Right lobe of liver (tissue), 6 donors: ENCODE measurements around the gene ANKRD13B. TPM values are rescaled to one million over a fixed set of nuclear protein-coding genes. Genes with fewer than 3 reads are reported as not detected.

Experiments
- ATAC-seq, 4 donors: fragments of 200-7000 bp; cut with Tn5 transposase; one replicate each; pipeline ENCODE4 v1.9.1; 2020; ENCODE audit warnings: mild to moderate bottlenecking in 4 of 4, moderate library complexity in 4 of 4
- DNase-seq, 3 donors: peaks; one replicate each; pipeline ENCODE4 v3.0.0-alpha.2; 2020
- H3K27ac ChIP-seq, 3 donors: fragments of 200-600 bp; one replicate each; pipeline ENCODE4 v1.8.0; 2022
- H3K27me3 ChIP-seq, 2 donors: fragments of 200-600 bp; one replicate each; pipeline ENCODE4 v1.8.0; 2022
- H3K36me3 ChIP-seq, 4 donors: fragments of 200-600 bp; sonication (generic) in 1 of 4; one replicate each; pipeline versions ENCODE4 v1.5.1 to v1.8.0; 2017 to 2022; ENCODE audit warnings: control low read depth in 1 of 4
- H3K4me1 ChIP-seq, 4 donors: fragments of 200-600 bp; sonication (generic) in 1 of 4; one replicate each; pipeline versions ENCODE4 v1.5.1 to v1.8.0; 2017 to 2022; ENCODE audit warnings: control low read depth in 1 of 4
- H3K4me3 ChIP-seq, 3 donors: fragments of 200-600 bp; one replicate each; pipeline ENCODE4 v1.8.0; 2022
- H3K9me3 ChIP-seq, 4 donors: fragments of 200-600 bp; sonication (generic) in 1 of 4; one replicate each; pipeline versions ENCODE4 v1.5.1 to v1.8.0; 2017 to 2022; ENCODE audit warnings: control low read depth in 1 of 4
- POLR2A ChIP-seq: fragments of 450-650 bp; IDR thresholded peaks from one replicate; pipeline ENCODE4 v1.6.1; 2017; ENCODE audit warnings: antibody characterized with exemption, mild to moderate bottlenecking
- WGBS: methylation state at CpG from one replicate; pipeline ENCODE4 v1.1.6; 2018; ENCODE audit warnings: low coverage, low lambda C conversion rate; ENCODE audit not compliant: insufficient coverage; ENCODE audit errors: missing lambda C conversion rate; 5-methylcytosine and 5-hydroxymethylcytosine counted together
- intact Hi-C, 2 donors: fragments of 100-400 bp; cut with DNase I; formaldehyde crosslinking; loops; one replicate each; pipeline versions ENCODE4 v1.11.2 to v1.14.1; 2022
- total RNA-seq, 6 experiments: library from RNA; depleted of rRNA in 2 of 6; stranded (reverse); fragments of >200 nt in 2 of 6; fragmentation: NEBNext Ultra II Directional in 3 of 6; extraction: Animal tissue kit (Norgen Biotek cat#: 25700) in 3 of 6; gene quantifications; one replicate each; pipeline versions ENCODE4 v1.1.0 to v1.2.4, GENCODE V29; 2016 to 2023
- TF ChIP-seq, protein P1 (sequence below), 4 donors: fragments of 200-600 bp in 3 of 4; fragments of 450-650 bp in 1 of 4; IDR thresholded peaks; one replicate each; pipeline versions ENCODE4 v1.5.1 to v1.8.0; 2016 to 2022; ENCODE audit warnings: antibody characterized with exemption in 4 of 4, mild to moderate bottlenecking in 2 of 4
- donor health status: DM: no; HTN: yes; CAD: no.
- donor health status: DM: no; HTN: no; CAD: no.
- donor health status: DM: no; HTN: no; CAD: no.
- donor health status: DM: no; HTN: yes; CAD: no.
- donor health status: DM: no; HTN: yes; CAD: no.

The ANKRD13B gene
- total RNA-seq, 6 experiments from 2014 or later = 0.37 to 1.6 (median 0.88) TPM

DNA sequence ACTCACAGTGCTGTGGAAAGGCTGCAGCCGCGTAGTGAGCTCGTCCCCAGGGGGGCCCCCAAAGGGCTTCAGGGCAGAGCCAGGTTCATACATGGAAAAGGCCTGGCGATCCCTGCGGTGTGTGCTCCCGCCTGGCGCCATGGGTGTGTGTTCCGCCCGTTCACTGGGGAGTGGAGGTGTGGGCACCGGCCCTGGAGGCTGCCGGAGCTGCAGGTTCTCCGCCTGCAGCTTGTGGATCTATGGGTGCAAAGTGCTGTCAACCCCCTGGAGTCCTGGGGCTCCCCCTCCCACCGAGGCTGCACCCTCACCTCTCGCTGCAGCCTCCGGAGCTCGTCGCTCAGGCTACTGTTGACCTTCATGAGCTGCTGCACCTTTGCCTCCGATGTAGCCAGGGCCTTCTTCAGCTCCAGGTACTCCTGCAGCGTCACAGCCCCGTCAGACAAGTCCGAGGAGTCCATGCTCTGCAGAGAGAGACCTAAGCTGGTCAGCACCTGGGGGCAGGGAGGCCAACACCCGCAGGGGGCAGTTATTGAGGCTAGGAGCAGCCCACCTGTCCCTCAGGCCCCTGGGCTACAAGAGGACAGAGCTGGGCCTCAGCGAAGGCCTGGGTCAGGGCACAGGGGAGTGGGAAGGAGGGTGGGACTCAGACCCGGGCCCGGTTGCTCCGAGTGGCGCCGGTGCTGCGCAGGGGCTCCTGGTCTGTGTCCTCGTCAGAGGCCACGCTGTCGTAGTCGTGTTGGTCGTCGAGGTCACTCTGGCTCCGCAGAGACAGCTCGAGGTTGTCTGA lies 16.5 kb upstream of the ANKRD13B start:
- intact Hi-C loops = no loop called here
- WGBS = 85% methylated on average over 4 of the region's 37 CpGs
- peak in 1 of 3 donors; percentile 11 for DNase-seq

DNA sequence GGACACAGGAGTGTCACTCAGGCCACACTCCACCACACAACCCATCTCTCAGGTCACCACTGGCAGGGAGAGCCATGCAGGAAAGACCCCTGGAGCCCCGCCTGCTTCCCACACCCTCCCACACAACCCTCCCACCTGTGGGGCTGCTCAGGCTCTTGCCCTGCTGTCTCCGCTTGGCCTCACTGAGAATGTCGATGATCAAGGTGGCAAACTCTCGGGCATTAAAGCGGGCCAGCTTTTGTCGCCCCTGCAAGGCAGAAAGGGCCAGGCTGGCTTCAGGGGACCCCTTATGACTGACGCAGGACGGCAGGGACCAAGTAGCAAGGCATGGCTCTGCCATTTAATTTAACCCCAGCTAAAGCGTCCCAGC lies 15.9 kb upstream of the ANKRD13B start:
- H3K36me3 ChIP-seq = peaks cover 0 to 18% (median 0%) of the 10 kb centered on the region in 4 donors
- no peak for TF ChIP-seq POLR2A
- TF ChIP-seq, protein P1, sequence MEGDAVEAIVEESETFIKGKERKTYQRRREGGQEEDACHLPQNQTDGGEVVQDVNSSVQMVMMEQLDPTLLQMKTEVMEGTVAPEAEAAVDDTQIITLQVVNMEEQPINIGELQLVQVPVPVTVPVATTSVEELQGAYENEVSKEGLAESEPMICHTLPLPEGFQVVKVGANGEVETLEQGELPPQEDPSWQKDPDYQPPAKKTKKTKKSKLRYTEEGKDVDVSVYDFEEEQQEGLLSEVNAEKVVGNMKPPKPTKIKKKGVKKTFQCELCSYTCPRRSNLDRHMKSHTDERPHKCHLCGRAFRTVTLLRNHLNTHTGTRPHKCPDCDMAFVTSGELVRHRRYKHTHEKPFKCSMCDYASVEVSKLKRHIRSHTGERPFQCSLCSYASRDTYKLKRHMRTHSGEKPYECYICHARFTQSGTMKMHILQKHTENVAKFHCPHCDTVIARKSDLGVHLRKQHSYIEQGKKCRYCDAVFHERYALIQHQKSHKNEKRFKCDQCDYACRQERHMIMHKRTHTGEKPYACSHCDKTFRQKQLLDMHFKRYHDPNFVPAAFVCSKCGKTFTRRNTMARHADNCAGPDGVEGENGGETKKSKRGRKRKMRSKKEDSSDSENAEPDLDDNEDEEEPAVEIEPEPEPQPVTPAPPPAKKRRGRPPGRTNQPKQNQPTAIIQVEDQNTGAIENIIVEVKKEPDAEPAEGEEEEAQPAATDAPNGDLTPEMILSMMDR (IDR thresholded peaks at IDR 0.05) = no peak
- 87% methylated on average over 6 of the region's 9 CpGs for WGBS
- H3K4me3 ChIP-seq = no peak overlapping the region
- peaks cover 0 to 31% (median 13%) of the 10 kb centered on the region in 4 donors for H3K4me1 ChIP-seq
- no peak for ATAC-seq
- peak in 1 of 3 donors; percentile 15 for DNase-seq
- no peaks in the 10 kb centered on the region for H3K9me3 ChIP-seq
- H3K27ac ChIP-seq = no peak overlapping the region
- H3K27me3 ChIP-seq = no peaks in the 10 kb centered on the region
- intact Hi-C loops = no loop called here

More for the DNA sequence above, 16.5 kb upstream of the ANKRD13B start:
- no peak overlapping the region for H3K4me3 ChIP-seq
- no peak overlapping the region for H3K27ac ChIP-seq
- peaks cover 0 to 36% (median 15%) of the 10 kb centered on the region in 4 donors for H3K4me1 ChIP-seq
- H3K9me3 ChIP-seq = no peaks in the 10 kb centered on the region
- ATAC-seq = no peak
- peaks cover 0 to 18% (median 0%) of the 10 kb centered on the region in 4 donors for H3K36me3 ChIP-seq
- TF ChIP-seq, protein P1 (IDR thresholded peaks at IDR 0.05) = no peak
- TF ChIP-seq POLR2A = no peak
- H3K27me3 ChIP-seq = no peaks in the 10 kb centered on the region

DNA sequence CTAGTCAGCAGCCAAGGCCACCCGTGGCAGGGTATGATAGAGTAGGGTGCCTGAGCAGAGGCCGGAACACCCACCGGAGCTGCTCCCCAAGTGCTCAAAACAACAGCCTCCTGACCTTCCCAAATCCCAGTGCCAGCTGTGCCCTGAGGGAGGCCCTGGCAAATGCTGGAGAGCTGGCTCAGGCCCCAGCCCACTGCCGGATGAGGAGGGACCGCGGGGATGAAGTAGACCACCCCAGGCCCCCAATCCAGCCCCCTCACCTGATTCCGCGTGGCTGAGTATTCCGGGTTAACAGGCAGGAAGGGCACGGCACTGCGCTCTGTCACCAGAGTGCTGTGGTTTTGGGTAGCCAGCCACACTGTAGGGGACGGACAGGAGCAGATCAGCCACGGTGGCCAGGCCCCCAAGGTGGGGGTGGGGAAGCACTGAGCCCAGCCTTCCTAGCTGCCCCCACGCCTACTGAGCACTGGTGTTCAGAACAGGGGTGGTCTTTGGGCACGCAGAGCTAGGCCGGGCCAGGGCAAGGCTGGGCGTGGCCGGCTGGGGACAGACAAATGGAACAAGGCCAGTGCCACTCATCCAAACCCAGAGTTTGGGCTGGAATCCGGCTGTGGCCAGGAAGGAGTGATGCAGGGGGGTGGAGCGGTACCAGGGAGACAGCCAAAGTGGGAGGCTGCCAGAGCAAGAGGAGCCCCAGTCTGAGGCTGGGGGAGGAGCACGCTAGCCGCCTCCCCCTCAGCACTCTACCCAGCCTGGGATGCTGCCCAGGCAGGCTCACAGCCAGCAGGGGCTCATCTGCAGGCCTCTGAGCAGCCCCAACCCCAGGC lies 15.3 kb upstream of the ANKRD13B start:
- no peak overlapping the region for H3K4me3 ChIP-seq
- peaks cover 0 to 18% (median 0%) of the 10 kb centered on the region in 4 donors for H3K36me3 ChIP-seq
- DNase-seq (no peak), ATAC-seq (no peak)
- intact Hi-C loops = no loop called here
- no peak overlapping the region for H3K27ac ChIP-seq
- WGBS = 17% methylated on average over 1 of the region's 22 CpGs
- no peaks in the 10 kb centered on the region for H3K27me3 ChIP-seq
- no peak for TF ChIP-seq POLR2A
- TF ChIP-seq, protein P1 (IDR thresholded peaks at IDR 0.05) = no peak
- H3K4me1 ChIP-seq = peaks cover 0 to 25% (median 11%) of the 10 kb centered on the region in 4 donors
- no peaks in the 10 kb centered on the region for H3K9me3 ChIP-seq

DNA sequence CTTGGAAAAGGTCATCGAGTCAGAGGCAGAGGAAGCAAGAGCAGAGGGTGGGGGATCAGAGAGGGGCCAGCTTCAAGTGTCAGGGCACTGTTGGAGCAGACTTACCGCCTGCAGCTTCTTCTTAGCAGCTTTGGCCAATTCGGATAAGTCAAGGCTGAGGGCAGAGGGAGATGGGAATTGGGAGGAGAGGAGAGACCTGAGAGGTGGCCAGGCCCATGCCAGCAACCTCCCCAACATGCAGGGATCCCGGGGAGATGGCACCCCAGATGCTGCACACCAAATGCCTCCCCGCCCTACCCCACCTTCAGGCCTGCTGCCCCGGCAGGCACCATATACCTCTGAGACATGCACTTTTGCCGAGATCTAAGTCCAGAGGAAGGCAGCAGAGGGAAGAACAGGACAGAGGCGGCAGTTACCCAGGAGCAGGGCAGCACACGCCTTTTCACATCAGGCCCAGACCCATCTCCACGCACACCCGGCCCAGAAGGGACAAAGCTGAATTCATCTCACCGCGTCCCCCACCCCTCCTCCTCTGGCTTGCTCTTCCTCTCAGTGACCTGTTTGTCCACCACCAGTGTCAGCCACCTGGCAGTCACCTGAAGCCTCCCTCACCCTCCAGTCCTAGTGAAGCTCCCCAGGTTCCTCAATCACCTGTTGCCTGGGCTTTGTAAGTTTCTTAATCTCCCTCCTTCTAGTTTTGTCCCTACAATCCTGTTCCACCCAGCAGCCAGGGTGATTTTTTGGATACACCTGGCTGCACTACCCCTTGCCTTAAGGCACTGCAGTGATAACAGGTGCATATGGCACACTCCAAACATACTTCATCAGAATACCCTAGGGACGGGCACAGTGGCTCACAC lies 14.1 kb upstream of the ANKRD13B start:
- WGBS = 83% methylated on average over 7 of the region's 14 CpGs
- Histone ChIP-seq H3K27ac (no peak overlapping the region), H3K9me3 (no peaks in the 10 kb centered on the region), H3K27me3 (no peaks in the 10 kb centered on the region), H3K4me1 (peaks cover 0 to 12% (median 7%) of the 10 kb centered on the region in 4 donors), H3K36me3 (peaks cover 0 to 18% (median 0%) of the 10 kb centered on the region in 4 donors), H3K4me3 (no peak overlapping the region)
- no peak for TF ChIP-seq POLR2A
- TF ChIP-seq, protein P1 (IDR thresholded peaks at IDR 0.05) = no peak
- intact Hi-C loops = no loop called here
- DNase-seq (peak in 2 of 3 donors; percentile 3 to 42), ATAC-seq (no peak)
